Ascending aorta (tissue), 2 donors: ENCODE data around the gene TRAPPC2. TPM values are rescaled to one million over a fixed set of nuclear protein-coding genes. Genes with fewer than 3 reads are reported as not detected.

Experiments
- DNase-seq, 2 donors: peaks; one replicate each; pipeline ENCODE4 v3.0.0-alpha.2; 2019; ENCODE audit warnings: low spot score in 2 of 2
- H3K27ac ChIP-seq, 2 donors: fragments of 200-600 bp; sonication (generic); one replicate each; pipeline ENCODE4 v1.5.1; 2016 to 2017; ENCODE audit warnings: mild to moderate bottlenecking in 1 of 2
- H3K27me3 ChIP-seq: fragments of 200-600 bp; sonication (generic); one replicate; pipeline ENCODE4 v1.5.1; 2017
- H3K36me3 ChIP-seq, 2 donors: fragments of 200-600 bp; sonication (generic); one replicate each; pipeline ENCODE4 v1.5.1; 2016
- H3K4me1 ChIP-seq, 2 donors: fragments of 200-600 bp; sonication (generic); one replicate each; pipeline ENCODE4 v1.5.1; 2016 to 2017; ENCODE audit warnings: mild to moderate bottlenecking in 1 of 2
- H3K4me3 ChIP-seq, 2 donors: fragments of 200-600 bp; sonication (generic); one replicate each; pipeline ENCODE4 v1.5.1; 2016 to 2017; ENCODE audit warnings: mild to moderate bottlenecking in 1 of 2
- H3K9me3 ChIP-seq, 2 donors: fragments of 200-600 bp; sonication (generic); one replicate each; pipeline ENCODE4 v1.5.1; 2016
- CTCF ChIP-seq, 3 experiments: fragments of 200-600 bp in 2 of 3; fragments of 450-650 bp in 1 of 3; sonication (generic) in 2 of 3; IDR thresholded peaks; one replicate each; pipeline ENCODE4 v1.5.1; 2016 to 2019; ENCODE audit warnings: antibody characterized with exemption in 3 of 3, mild to moderate bottlenecking in 1 of 3, moderate library complexity in 1 of 3
- intact Hi-C: fragments of 100-400 bp; cut with DNase I; formaldehyde crosslinking; loops from one replicate; pipeline ENCODE4 v1.15.1; 2023
- total RNA-seq: library from RNA; depleted of rRNA; stranded (reverse); fragments of >200 nt; gene quantifications from one replicate; pipeline ENCODE4 v1.1.0, GENCODE V29; 2016

Gene TRAPPC2
- total RNA-seq, 1 donor from 2014 or later: 8.0 TPM

- intact Hi-C loops: loop anchor here (1.0 to 2.0 kb wide), 3 partner anchors 25 to 46 kb away; partner anchors contain the start of genes OFD1, TCEANC and TRAPPC2
- H3K27ac ChIP-seq: peak within 1 kb of the TSS; percentile 88 to 91
- no peaks in the 10 kb centered on the region for H3K27me3 ChIP-seq
- H3K4me3 ChIP-seq: peak within 1 kb of the TSS; percentile 80 to 91
- H3K4me1 ChIP-seq: peaks cover 0 to 4% of the 10 kb centered on the region in 2 donors
- no peak for TF ChIP-seq CTCF (IDR thresholded peaks at IDR 0.05)
- no peaks in the 10 kb centered on the region for H3K9me3 ChIP-seq
- no peaks in the 10 kb centered on the region for H3K36me3 ChIP-seq
- DNase-seq: peak; percentile 52 to 92
Observed at GRCh38 chrX:13688958-13689740, 45.3 kb downstream of the TRAPPC2 start, which contains the start of gene RAB9A. RAB9A (plus strand) TSS chrX:13689128; CDS start chrX:13708747, 19,619 bp downstream.

GRCh38 chrX:13688384-13688957 lies 45.9 kb downstream of the TRAPPC2 start:
- TF ChIP-seq CTCF (IDR thresholded peaks at IDR 0.05): no peak
- Histone ChIP-seq H3K4me1 (peaks cover 0 to 2% of the 10 kb centered on the region in 2 donors), H3K27ac (peak overlapping the region; percentile 88 to 91), H3K4me3 (peak overlapping the region; percentile 80 to 91), H3K27me3 (no peaks in the 10 kb centered on the region), H3K9me3 (no peaks in the 10 kb centered on the region), H3K36me3 (no peaks in the 10 kb centered on the region)
- no peak for DNase-seq
- intact Hi-C loops: loop anchor here (2.0 kb wide), 1 partner anchor 46 kb away; the partner anchor contains the start of genes OFD1 and TRAPPC2

GRCh38 chrX:13687203-13687602 lies 47.2 kb downstream of the TRAPPC2 start:
- DNase-seq: no peak
- intact Hi-C loops: no loop called here
- Histone ChIP-seq H3K9me3 (no peaks in the 10 kb centered on the region), H3K36me3 (no peaks in the 10 kb centered on the region), H3K27ac (no peak overlapping the region), H3K4me1 (no peaks in the 10 kb centered on the region), H3K27me3 (no peaks in the 10 kb centered on the region), H3K4me3 (no peak overlapping the region)
- no peak for TF ChIP-seq CTCF (IDR thresholded peaks at IDR 0.05)

- H3K27ac ChIP-seq: no peak overlapping the region
- no peak for DNase-seq
- no peak for TF ChIP-seq CTCF (IDR thresholded peaks at IDR 0.05)
- intact Hi-C loops: no loop called here
- no peaks in the 10 kb centered on the region for H3K36me3 ChIP-seq
- no peaks in the 10 kb centered on the region for H3K4me1 ChIP-seq
- H3K4me3 ChIP-seq: no peak overlapping the region
- no peaks in the 10 kb centered on the region for H3K9me3 ChIP-seq
- H3K27me3 ChIP-seq: no peaks in the 10 kb centered on the region
Observed at GRCh38 chrX:13685126-13685763, 49.2 kb downstream of the TRAPPC2 start.

GRCh38 chrX:13684361-13684760 lies 50.1 kb downstream of the TRAPPC2 start:
- TF ChIP-seq CTCF (IDR thresholded peaks at IDR 0.05): no peak
- no peak overlapping the region for H3K4me3 ChIP-seq
- intact Hi-C loops: no loop called here

More at GRCh38 chrX:13684361-13684760, 50.1 kb downstream of the TRAPPC2 start:
- no peak overlapping the region for H3K27ac ChIP-seq
- H3K27me3 ChIP-seq: no peaks in the 10 kb centered on the region
- no peaks in the 10 kb centered on the region for H3K36me3 ChIP-seq
- no peaks in the 10 kb centered on the region for H3K9me3 ChIP-seq
- no peaks in the 10 kb centered on the region for H3K4me1 ChIP-seq
- no peak for DNase-seq
